HCT116 (cell line): ENCODE results near the gene DRAP1. TPM values are rescaled to one million over a fixed set of nuclear protein-coding genes. Genes with fewer than 3 reads are reported as not detected.
A peak's percentile ranks its signal among the peaks of the same experiment; 100 is the strongest.

Source experiments
- ATAC-seq: fragments of 200-7000 bp; cut with Tn5 transposase; 2 replicates; pipeline ENCODE4 v1.9.1; 2020; ENCODE audit warnings: mild to moderate bottlenecking, moderate library complexity
- BruUV-seq: library from RNA; stranded (reverse); fragments of 400-500 nt; replicated peaks from 2 replicates; lab custom pipeline; 2021; lab: Mats Ljungman, UMichigan
- CTCF ChIA-PET: fragments of 300-600 bp; sonication (Branson Sonifier 250); formaldehyde crosslinking; loops from one replicate; lab custom pipeline; 2021; ENCODE audit warnings: antibody characterized with exemption; lab: Charles Lee
- POLR2A ChIA-PET: fragments of 300-600, 350-600 bp; sonication (Branson Sonifier 250); formaldehyde crosslinking; loops from one replicate; lab custom pipeline; 2021; ENCODE audit warnings: antibody characterized with exemption; lab: Charles Lee
- RAD21 ChIA-PET, 2 experiments: fragments of 300-600 bp; sonication (Branson Sonifier 250); formaldehyde crosslinking; loops; one replicate each; lab custom pipeline; 2023; ENCODE audit warnings: low total read pairs in 2 of 2; ENCODE audit not compliant: uncharacterized antibody in 2 of 2, unreplicated experiment in 2 of 2, low non-redundant PET in 1 of 2; lab: Charles Lee
- DNase-seq: peaks from one replicate; pipeline ENCODE4 v3.0.0-alpha.2; 2010; ENCODE audit warnings: low read depth, low spot score
- H2AFZ ChIP-seq: fragments of 200-600 bp; shearing (Covaris generic), sonication (generic); 2 replicates; pipeline ENCODE4 v1.6.1; 2017; ENCODE audit warnings: low read depth, mixed run types, mixed read lengths, antibody characterized with exemption, low read length; ENCODE audit not compliant: poor library complexity, severe bottlenecking
- H3K27ac ChIP-seq: 2 replicates; pipeline ENCODE4 v1.5.1; 2012; ENCODE audit warnings: low read depth, low read length
- H3K27me3 ChIP-seq: fragments of 200-600 bp; sonication (generic); 2 replicates; pipeline ENCODE4 v1.6.1; 2016; ENCODE audit warnings: mixed run types, low read length, mixed read lengths; ENCODE audit not compliant: insufficient read depth
- H3K36me3 ChIP-seq, 2 experiments: fragments of 200-500 bp in 1 of 2; fragments of 200-600 bp in 1 of 2; sonication (Bioruptor generic) in 1 of 2; sonication (generic) in 1 of 2; 2 replicates each; pipeline versions ENCODE4 v1.5.1 to v1.6.1; 2014 to 2016; ENCODE audit warnings: low read length in 2 of 2, inconsistent platforms in 1 of 2, mixed read lengths in 1 of 2, mixed run types in 1 of 2; ENCODE audit not compliant: insufficient read depth in 2 of 2, control insufficient read depth in 1 of 2
- H3K4me1 ChIP-seq, 2 experiments: fragments of 200-600 bp in 1 of 2; sonication (generic) in 1 of 2; 2 replicates each; pipeline versions ENCODE4 v1.5.1 to v1.6.1; 2012 to 2017; ENCODE audit warnings: low read length in 2 of 2, inconsistent platforms in 1 of 2, mild to moderate bottlenecking in 1 of 2, mixed read lengths in 1 of 2, mixed run types in 1 of 2, moderate library complexity in 1 of 2; ENCODE audit not compliant: insufficient read depth in 2 of 2, control insufficient read depth in 1 of 2
- H3K4me2 ChIP-seq: fragments of 200-600 bp; sonication (generic); 2 replicates; pipeline ENCODE4 v1.6.1; 2017; ENCODE audit warnings: mixed run types, low read length, mixed read lengths
- H3K4me3 ChIP-seq, 2 experiments: fragments of 200-600 bp in 1 of 2; sonication (generic) in 1 of 2; replicated peaks in 1 of 2; 2 replicates each; pipeline ENCODE4 v1.5.1; 2011 to 2016; ENCODE audit warnings: low read length in 2 of 2, control low read depth in 1 of 2, low read depth in 1 of 2, mild to moderate bottlenecking in 1 of 2, mixed read lengths in 1 of 2, mixed run types in 1 of 2
- H3K79me2 ChIP-seq: fragments of 200-600 bp; sonication (generic); 2 replicates; pipeline ENCODE4 v1.6.1; 2017; ENCODE audit warnings: mild to moderate bottlenecking, mixed run types, low read length, moderate library complexity, mixed read lengths; ENCODE audit not compliant: insufficient read depth
- H3K9ac ChIP-seq: fragments of 200-600 bp; sonication (generic); 2 replicates; pipeline ENCODE4 v1.6.1; 2016; ENCODE audit warnings: low read length, mixed read lengths
- H3K9me2 ChIP-seq: fragments of 200-600 bp; sonication (generic), shearing (Covaris generic); 2 replicates; pipeline ENCODE4 v1.6.1; 2017; ENCODE audit warnings: mixed run types, mild to moderate bottlenecking, moderate library complexity; ENCODE audit not compliant: insufficient read depth
- H3K9me3 ChIP-seq, 2 experiments: fragments of 200-500 bp in 1 of 2; fragments of 200-600 bp in 1 of 2; sonication (Bioruptor generic) in 1 of 2; sonication (generic) in 1 of 2; 2 replicates each; pipeline ENCODE4 v1.6.1; 2014 to 2017; ENCODE audit warnings: low read length in 2 of 2, mixed read lengths in 2 of 2, inconsistent platforms in 1 of 2, low read depth in 1 of 2, mild to moderate bottlenecking in 1 of 2, mixed run types in 1 of 2, moderate library complexity in 1 of 2; ENCODE audit not compliant: control insufficient read depth in 1 of 2, insufficient read depth in 1 of 2
- H4K20me1 ChIP-seq: fragments of 200-600 bp; sonication (generic), shearing (Covaris generic); 2 replicates; pipeline ENCODE4 v1.6.1; 2017; ENCODE audit warnings: mixed run types, mild to moderate bottlenecking, moderate library complexity; ENCODE audit not compliant: insufficient read depth
- CBX3 ChIP-seq: IDR thresholded peaks from 2 replicates; pipeline ENCODE4 v1.6.1; 2012; ENCODE audit warnings: low read depth
- CEBPB ChIP-seq: IDR thresholded peaks from 2 replicates; pipeline ENCODE4 v1.6.1; 2012; ENCODE audit warnings: low read depth
- EGR1 ChIP-seq: IDR thresholded peaks from 2 replicates; pipeline ENCODE4 v1.6.1; 2012; ENCODE audit warnings: low read depth
- ELF1 ChIP-seq: IDR thresholded peaks from 2 replicates; pipeline ENCODE4 v1.6.1; 2012; ENCODE audit warnings: low read depth, borderline replicate concordance
- EZH2 ChIP-seq: fragments of 200-600 bp; sonication (generic); IDR thresholded peaks from 2 replicates; pipeline ENCODE4 v1.6.1; 2017; ENCODE audit warnings: antibody characterized with exemption, mixed run types
- EZH2phosphoT487 ChIP-seq: fragments of 200-600 bp; IDR thresholded peaks from 2 replicates; pipeline ENCODE4 v1.6.1; 2018; ENCODE audit warnings: antibody characterized with exemption, borderline replicate concordance
- FOSL1 ChIP-seq: IDR thresholded peaks from 2 replicates; pipeline ENCODE4 v1.6.1; 2012; ENCODE audit warnings: low read depth
- MAX ChIP-seq: IDR thresholded peaks from 2 replicates; pipeline ENCODE4 v1.6.1; 2012
- POLR2A ChIP-seq: IDR thresholded peaks from 2 replicates; pipeline ENCODE4 v1.7.0; 2011; ENCODE audit warnings: borderline replicate concordance; ENCODE audit not compliant: insufficient read depth, insufficient read length; ENCODE audit errors: extremely low read depth
- POLR2AphosphoS5 ChIP-seq: IDR thresholded peaks from 2 replicates; pipeline ENCODE4 v1.6.1; 2011; ENCODE audit warnings: mild to moderate bottlenecking, low read depth, low read length, moderate library complexity
- RAD21 ChIP-seq: IDR thresholded peaks from 2 replicates; pipeline ENCODE4 v1.6.1; 2012; ENCODE audit warnings: low read depth, mild to moderate bottlenecking
- REST ChIP-seq: IDR thresholded peaks from 2 replicates; pipeline ENCODE4 v1.6.1; 2012; ENCODE audit warnings: low read depth
- SIN3A ChIP-seq: IDR thresholded peaks from 2 replicates; pipeline ENCODE4 v1.6.1; 2012; ENCODE audit warnings: low read depth
- SP1 ChIP-seq: IDR thresholded peaks from 2 replicates; pipeline ENCODE4 v1.6.1; 2012; ENCODE audit warnings: low read depth
- SRF ChIP-seq: IDR thresholded peaks from 2 replicates; pipeline ENCODE4 v1.6.1; 2012; ENCODE audit warnings: low read depth
- TCF7L2 ChIP-seq: IDR thresholded peaks from 2 replicates; pipeline ENCODE4 v1.7.0; 2011; ENCODE audit warnings: borderline replicate concordance, inconsistent platforms; ENCODE audit not compliant: insufficient read depth, insufficient read length; ENCODE audit errors: extremely low read depth
- YY1 ChIP-seq: IDR thresholded peaks from 2 replicates; pipeline ENCODE4 v1.6.1; 2011; ENCODE audit warnings: low read length, low read depth, moderate library complexity, mild to moderate bottlenecking; ENCODE audit not compliant: insufficient replicate concordance; ENCODE audit errors: extremely low read depth
- ZBTB33 ChIP-seq: IDR thresholded peaks from 2 replicates; pipeline ENCODE4 v1.6.1; 2011; ENCODE audit warnings: mild to moderate bottlenecking, low read length, moderate library complexity; ENCODE audit not compliant: insufficient replicate concordance; ENCODE audit errors: extremely low read depth
- ZNF274 ChIP-seq: fragments of 200-500 bp; sonication (Bioruptor generic); IDR thresholded peaks from 2 replicates; pipeline ENCODE4 v1.6.1; 2014; ENCODE audit warnings: mild to moderate bottlenecking, low read depth, low read length, inconsistent platforms
- intact Hi-C: fragments of 100-400 bp; cut with micrococcal nuclease; formaldehyde crosslinking; loops from 2 replicates; pipeline ENCODE4 v1.10.0; 2022
- total RNA-seq: library from RNA; stranded (reverse); gene quantifications from one replicate; pipeline ENCODE4 v1.2.1, GENCODE V29; 2021; ENCODE audit not compliant: unreplicated experiment

DRAP1 gene
- total RNA-seq, 1 experiment from 2014 or later: 158 TPM

GRCh38 chr11:65916391-65916790 lies 2.8 kb upstream of the DRAP1 start:
- ChIA-PET POLR2A (interaction anchor here (0.7 to 2.8 kb wide), 12 partner anchors 10 to 96 kb away, joined by 3 to 80 read pairs (median 6); partner anchors contain the start of genes BANF1, CCDC85B, CFL1 and CST6), RAD21 (interaction anchor here (0.9 to 1.1 kb wide), 2 partner anchors 24 to 28 kb away, joined by 3 to 10 read pairs; partner anchors contain the start of gene FIBP (in 1 of the 2)), CTCF (interaction anchor here (1.0 to 2.2 kb wide), 4 partner anchors 22 to 28 kb away, joined by 3 to 15 read pairs (median 8); partner anchors contain the start of genes CCDC85B and FIBP)
- DNase-seq (no peak), ATAC-seq (no peak)
- H3K36me3 ChIP-seq: peaks cover 0 to 16% of the 10 kb centered on the region in 2 experiments; a peak in 1 of 4 replicates
- H3K4me1 ChIP-seq: peaks cover 64 to 81% of the 10 kb centered on the region in 2 experiments
- BruUV-seq: no TSS peak
- H3K27me3 ChIP-seq: no peaks in the 10 kb centered on the region
- peak overlapping the region; percentile 95 for H3K27ac ChIP-seq
- TF ChIP-seq SP1 (no peak), POLR2AphosphoS5 (no peak; the same call in none of the 2 replicates), FOSL1 (no peak), EZH2 (no peak), MAX (no peak), ZNF274 (no peak), YY1 (no peak), EZH2phosphoT487 (no peak), SIN3A (no peak), TCF7L2 (no peak), EGR1 (no peak), RAD21 (no peak), CBX3 (no peak), CEBPB (no peak), REST (no peak), SRF (no peak), ZBTB33 (no peak), POLR2A (no peak), ELF1 (no peak)
- peak overlapping the region; percentile 86 to 95 for H3K4me3 ChIP-seq
- H3K9me2 ChIP-seq: no peaks in the 10 kb centered on the region
- H2AFZ ChIP-seq: no peak overlapping the region
- intact Hi-C loops: loop anchor here (1.0 kb wide), 1 partner anchor 16 kb away; the partner anchor contains the start of gene FOSL1
- H3K9me3 ChIP-seq: no peaks in the 10 kb centered on the region
- no peaks in the 10 kb centered on the region for H4K20me1 ChIP-seq
- H3K4me2 ChIP-seq: peak overlapping the region; percentile 96
- H3K79me2 ChIP-seq: peaks cover 47% of the 10 kb centered on the region
- peak overlapping the region; percentile 99 for H3K9ac ChIP-seq
